Dermis blood vessel endothelial cell (primary cell): ENCODE data around the gene IRF3. TPM values are rescaled to one million over a fixed set of nuclear protein-coding genes. Genes with fewer than 3 reads are reported as not detected.
A peak's percentile ranks its signal among the peaks of the same experiment; 100 is the strongest.

Source experiments
- DNase-seq: peaks from one replicate; pipeline ENCODE4 v3.0.0; 2010
- total RNA-seq: library from RNA; depleted of rRNA; stranded (reverse); fragments of >200 nt; gene quantifications from 2 replicates; pipeline ENCODE4 v1.2.3, GENCODE V29; 2014

The IRF3 gene
- total RNA-seq, 1 donor from 2014 or later = 47.3 TPM

GRCh38 chr19:49687566-49688316 lies 22.1 kb upstream of the IRF3 start:
- DNase-seq = peak; percentile 81

GRCh38 chr19:49687150-49687549 lies 21.5 kb upstream of the IRF3 start:
- no peak for DNase-seq

- no peak for DNase-seq
Observed at GRCh38 chr19:49686503-49687088, 20.9 kb upstream of the IRF3 start.

GRCh38 chr19:49685845-49686332 lies 20.2 kb upstream of the IRF3 start:
- no peak for DNase-seq

GRCh38 chr19:49684983-49685553 lies 19.4 kb upstream of the IRF3 start:
- DNase-seq = no peak

GRCh38 chr19:49684251-49684982 lies 18.8 kb upstream of the IRF3 start:
- peak; percentile 47 for DNase-seq

GRCh38 chr19:49683814-49684250 lies 18.2 kb upstream of the IRF3 start:
- DNase-seq = no peak

- no peak for DNase-seq
Observed at GRCh38 chr19:49682274-49682673, 16.6 kb upstream of the IRF3 start.

GRCh38 chr19:49681830-49682229 lies 16.2 kb upstream of the IRF3 start:
- no peak for DNase-seq

- peak; percentile 92 for DNase-seq
Observed at GRCh38 chr19:49680421-49681351, 15.0 kb upstream of the IRF3 start.

- no peak for DNase-seq
Observed at GRCh38 chr19:49679771-49680413, 14.2 kb upstream of the IRF3 start.

- DNase-seq = no peak
Observed at GRCh38 chr19:49678985-49679770, 13.5 kb upstream of the IRF3 start.

- peak; percentile 80 for DNase-seq
Observed at GRCh38 chr19:49677901-49678674, 12.4 kb upstream of the IRF3 start.

- peak; percentile 57 for DNase-seq
Observed at GRCh38 chr19:49677231-49677900, 11.7 kb upstream of the IRF3 start, which contains the start of gene PRMT1. PRMT1 (plus strand) TSS chr19:49677271; CDS start chr19:49677281, 10 bp downstream.

- peak; percentile 100 for DNase-seq
Observed at GRCh38 chr19:49676784-49677230, 11.2 kb upstream of the IRF3 start.

GRCh38 chr19:49676136-49676783 lies 10.6 kb upstream of the IRF3 start:
- DNase-seq = peak; percentile 95

- DNase-seq = peak; percentile 87
Observed at GRCh38 chr19:49672131-49672919, 6.7 kb upstream of the IRF3 start.

- no peak for DNase-seq
Observed at GRCh38 chr19:49669516-49669915, 3.9 kb upstream of the IRF3 start.
